HUES6 (cell line): Measurements from ENCODE around the gene MSL2.
"Not testable (repeated sequence)": the region's sequence is repeated elsewhere in the genome, so short reads cannot be mapped to it uniquely, and the experiment has no call there.

Experiments used
- H3K27ac ChIP-seq: 2 replicates; pipeline ENCODE4 v1.7.0; 2013; ENCODE audit warnings: low read depth, mild to moderate bottlenecking, low read length, inconsistent platforms
- H3K27me3 ChIP-seq: 2 replicates; pipeline ENCODE4 v1.6.1; 2013; ENCODE audit warnings: low read length; ENCODE audit not compliant: control insufficient read depth, insufficient read depth
- H3K36me3 ChIP-seq: 2 replicates; pipeline ENCODE4 v1.6.1; 2013; ENCODE audit warnings: low read length; ENCODE audit not compliant: control insufficient read depth, insufficient read depth
- H3K4me1 ChIP-seq: 2 replicates; pipeline ENCODE4 v1.6.1; 2013; ENCODE audit warnings: low read length; ENCODE audit not compliant: control insufficient read depth, insufficient read depth
- H3K4me3 ChIP-seq: 2 replicates; pipeline ENCODE4 v1.5.1; 2013; ENCODE audit warnings: low read depth, low read length
- H3K9ac ChIP-seq: one replicate; pipeline ENCODE4 v1.6.1; 2013; ENCODE audit warnings: mild to moderate bottlenecking, low read length
- H3K9me3 ChIP-seq: 2 replicates; pipeline ENCODE4 v1.6.1; 2013; ENCODE audit warnings: low read depth, low read length; ENCODE audit not compliant: control insufficient read depth, insufficient read depth

MSL2 gene

GRCh38 chr3:136196064-136196400 is at the start of gene MSL2:
TSS of gene MSL2 (minus strand) at chr3:136196335. CDS start at chr3:136195113, 1,222 bp downstream.
- peaks cover 21% of the 10 kb centered on the region for H3K4me1 ChIP-seq
- H3K27ac ChIP-seq, result peak within 1 kb of the TSS; percentile 88
- H3K9me3 ChIP-seq, result peaks cover 2% of the 10 kb centered on the region; the same call in 1 of the 2 replicates
- H3K27me3 ChIP-seq, result no peaks in the 10 kb centered on the region
- 0 out of 2 replicates have a peak, but pooled peaks cover 3% of the 10 kb centered on the region for H3K36me3 ChIP-seq
- H3K9ac ChIP-seq, result peak within 1 kb of the TSS; percentile 87
- H3K4me3 ChIP-seq, result peak within 1 kb of the TSS; percentile 91

- H3K4me3 ChIP-seq, result no peak overlapping the region
- H3K9ac ChIP-seq, result no peak overlapping the region
- no peaks in the 10 kb centered on the region for H3K9me3 ChIP-seq
- no peaks in the 10 kb centered on the region for H3K36me3 ChIP-seq
- H3K27ac ChIP-seq, result no peak overlapping the region
- H3K4me1 ChIP-seq, result peaks cover 9% of the 10 kb centered on the region
- H3K27me3 ChIP-seq, result no peaks in the 10 kb centered on the region
Observed at GRCh38 chr3:136245691-136246090, 49.6 kb upstream of the MSL2 start.

- Histone ChIP-seq H3K27ac (no peak overlapping the region), H3K36me3 (no peaks in the 10 kb centered on the region), H3K4me3 (no peak overlapping the region), H3K4me1 (peaks cover 12% of the 10 kb centered on the region), H3K27me3 (no peaks in the 10 kb centered on the region), H3K9ac (no peak overlapping the region), H3K9me3 (no peaks in the 10 kb centered on the region)
Observed at GRCh38 chr3:136239094-136239493, 43.0 kb upstream of the MSL2 start.

GRCh38 chr3:136237961-136238649 is 42.0 kb upstream of the MSL2 start:
- H3K9ac ChIP-seq, result no peak overlapping the region

GRCh38 chr3:136237103-136237502 is 41.0 kb upstream of the MSL2 start:
- H3K9ac ChIP-seq, result no peak overlapping the region
- H3K4me1 ChIP-seq, result peaks cover 12% of the 10 kb centered on the region
- no peaks in the 10 kb centered on the region for H3K36me3 ChIP-seq
- no peaks in the 10 kb centered on the region for H3K9me3 ChIP-seq
- no peak overlapping the region for H3K4me3 ChIP-seq
- no peaks in the 10 kb centered on the region for H3K27me3 ChIP-seq
- H3K27ac ChIP-seq, result no peak overlapping the region

More at GRCh38 chr3:136237961-136238649, 42.0 kb upstream of the MSL2 start:
- Histone ChIP-seq H3K27ac (no peak overlapping the region), H3K27me3 (no peaks in the 10 kb centered on the region), H3K4me3 (no peak overlapping the region), H3K4me1 (peaks cover 12% of the 10 kb centered on the region), H3K9me3 (no peaks in the 10 kb centered on the region), H3K36me3 (no peaks in the 10 kb centered on the region)

GRCh38 chr3:136236109-136236508 is 40.0 kb upstream of the MSL2 start:
- no peak overlapping the region for H3K4me3 ChIP-seq
- H3K9me3 ChIP-seq, result no peaks in the 10 kb centered on the region
- H3K27me3 ChIP-seq, result no peaks in the 10 kb centered on the region

GRCh38 chr3:136235545-136235944 is 39.4 kb upstream of the MSL2 start:
- Histone ChIP-seq H3K4me3 (no peak overlapping the region), H3K27ac (no peak overlapping the region), H3K27me3 (no peaks in the 10 kb centered on the region), H3K4me1 (peaks cover 12% of the 10 kb centered on the region), H3K9ac (no peak overlapping the region), H3K9me3 (no peaks in the 10 kb centered on the region), H3K36me3 (no peaks in the 10 kb centered on the region)

More at GRCh38 chr3:136236109-136236508, 40.0 kb upstream of the MSL2 start:
- no peak overlapping the region for H3K9ac ChIP-seq
- H3K4me1 ChIP-seq, result peaks cover 12% of the 10 kb centered on the region
- H3K36me3 ChIP-seq, result no peaks in the 10 kb centered on the region
- H3K27ac ChIP-seq, result no peak overlapping the region

GRCh38 chr3:136232413-136232812 is 36.3 kb upstream of the MSL2 start:
- H3K4me1 ChIP-seq, result peaks cover 6% of the 10 kb centered on the region; the same call in 1 of the 2 replicates
- no peak overlapping the region for H3K27ac ChIP-seq
- H3K36me3 ChIP-seq, result no peaks in the 10 kb centered on the region
- no peaks in the 10 kb centered on the region for H3K27me3 ChIP-seq
- no peak overlapping the region for H3K4me3 ChIP-seq
- H3K9me3 ChIP-seq, result no peaks in the 10 kb centered on the region
- H3K9ac ChIP-seq, result no peak overlapping the region

GRCh38 chr3:136222746-136223145 is 26.6 kb upstream of the MSL2 start:
- H3K9me3 ChIP-seq, result peaks cover 21% of the 10 kb centered on the region
- not testable (repeated sequence) for H3K4me1 ChIP-seq, H3K9ac ChIP-seq, H3K27ac ChIP-seq, H3K36me3 ChIP-seq, H3K27me3 ChIP-seq, H3K4me3 ChIP-seq

- no peaks in the 10 kb centered on the region for H3K27me3 ChIP-seq
- no peak overlapping the region for H3K4me3 ChIP-seq
- H3K36me3 ChIP-seq, result no peaks in the 10 kb centered on the region
- H3K27ac ChIP-seq, result no peak overlapping the region
- no peaks in the 10 kb centered on the region for H3K4me1 ChIP-seq
- no peaks in the 10 kb centered on the region for H3K9me3 ChIP-seq
- H3K9ac ChIP-seq, result no peak overlapping the region
Observed at GRCh38 chr3:136211547-136211946, 15.4 kb upstream of the MSL2 start.

- H3K27me3 ChIP-seq, result no peaks in the 10 kb centered on the region
- H3K36me3 ChIP-seq, result no peaks in the 10 kb centered on the region
- no peak overlapping the region for H3K4me3 ChIP-seq
- H3K4me1 ChIP-seq, result no peaks in the 10 kb centered on the region
- H3K9me3 ChIP-seq, result no peaks in the 10 kb centered on the region
- no peak overlapping the region for H3K9ac ChIP-seq
- no peak overlapping the region for H3K27ac ChIP-seq
Observed at GRCh38 chr3:136209921-136210320, 13.8 kb upstream of the MSL2 start.
